ENCODE data around the gene CTF1.
A peak's percentile ranks its signal among the peaks of the same experiment; 100 is the strongest.
"Not testable (repeated sequence)": the region's sequence is repeated elsewhere in the genome, so short reads cannot be mapped to it uniquely, and the experiment has no call there.

CTF1 gene

DNA sequence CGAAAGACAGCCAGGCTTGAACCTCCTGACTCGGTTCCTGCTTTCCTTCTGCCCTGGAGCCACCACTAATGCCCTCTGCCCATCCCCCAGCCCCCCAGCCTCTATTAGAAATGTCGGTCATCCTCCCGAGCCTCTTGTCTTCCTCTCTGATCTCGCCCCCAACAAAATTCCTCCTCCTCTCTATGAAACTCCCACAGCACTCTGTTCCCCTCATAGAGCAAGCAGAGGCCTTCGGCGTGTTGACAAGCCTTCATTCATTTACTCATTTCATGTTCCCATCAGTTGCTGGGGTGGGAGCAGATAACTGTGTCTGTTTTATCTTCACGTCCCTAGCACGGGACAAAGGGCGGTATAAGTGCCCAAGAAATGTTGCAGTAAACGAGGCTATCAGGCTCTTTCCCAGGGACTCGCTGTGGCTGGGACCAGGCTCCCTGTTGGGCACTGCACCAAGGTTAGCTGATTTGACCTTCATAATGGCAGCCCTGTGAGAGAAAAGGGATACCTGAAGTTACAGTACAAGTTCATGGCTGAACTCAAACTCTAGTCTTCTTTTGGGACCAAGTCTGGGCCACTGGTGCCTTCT, 34.7 kb downstream of the CTF1 start:
- no peak for DNase-seq

DNA sequence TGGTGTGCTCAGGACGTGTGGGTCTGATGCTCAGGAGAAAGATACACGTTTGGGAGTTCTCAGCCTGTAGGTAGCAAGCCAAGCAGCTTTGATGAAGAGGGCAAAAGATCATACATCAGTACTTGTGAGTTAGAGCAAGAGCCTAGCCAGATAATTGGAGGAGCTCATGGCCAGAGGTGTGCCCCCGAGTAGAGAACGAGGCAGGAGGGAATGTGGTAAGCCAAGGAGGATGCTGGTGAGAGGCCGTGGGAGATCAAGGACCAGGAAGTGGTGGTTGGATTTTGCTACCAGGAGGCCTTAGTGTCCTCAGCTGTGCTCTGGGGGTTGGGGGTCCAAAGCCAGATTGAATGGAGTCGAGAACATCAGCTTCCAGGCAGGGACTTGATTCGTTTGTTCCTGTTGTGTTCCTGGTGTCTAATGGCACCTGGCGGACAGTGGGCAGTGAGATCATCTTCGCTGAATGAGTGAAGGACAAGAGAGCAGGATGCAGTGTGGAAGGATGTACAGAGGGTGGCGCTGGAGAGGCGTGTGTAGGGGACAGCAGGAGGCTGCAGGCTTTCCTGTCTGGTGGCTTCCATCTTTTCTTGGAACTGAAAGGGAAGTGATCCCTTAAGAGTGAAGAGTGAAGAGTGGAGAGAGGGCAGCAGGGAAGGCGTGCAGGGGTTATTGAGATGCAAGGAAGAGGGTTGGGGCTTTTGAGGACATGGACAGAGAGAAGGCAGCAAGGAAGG, 38.6 kb downstream of the CTF1 start:
- no peak for DNase-seq

DNA sequence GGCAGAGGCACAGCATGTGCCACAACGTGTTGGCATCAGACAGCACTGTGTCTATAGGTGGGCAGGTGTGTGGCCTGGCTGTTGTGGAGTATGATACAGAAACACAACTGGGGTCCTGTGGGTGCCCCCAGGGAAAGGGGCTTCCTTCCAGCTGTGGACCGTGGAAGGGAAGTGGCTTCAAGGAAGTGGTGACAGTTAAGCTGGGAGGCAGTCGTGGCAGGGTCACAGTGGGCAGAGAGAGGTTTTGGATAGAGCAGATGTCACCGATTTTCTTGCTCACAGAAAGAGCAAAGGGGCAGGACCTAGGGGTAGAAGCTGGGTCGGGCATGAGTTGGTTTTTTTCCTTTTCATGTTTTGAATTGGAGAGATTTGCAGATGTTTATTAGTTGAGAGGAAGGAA, 41.3 kb downstream of the CTF1 start:
- DNase-seq, result no peak

DNA sequence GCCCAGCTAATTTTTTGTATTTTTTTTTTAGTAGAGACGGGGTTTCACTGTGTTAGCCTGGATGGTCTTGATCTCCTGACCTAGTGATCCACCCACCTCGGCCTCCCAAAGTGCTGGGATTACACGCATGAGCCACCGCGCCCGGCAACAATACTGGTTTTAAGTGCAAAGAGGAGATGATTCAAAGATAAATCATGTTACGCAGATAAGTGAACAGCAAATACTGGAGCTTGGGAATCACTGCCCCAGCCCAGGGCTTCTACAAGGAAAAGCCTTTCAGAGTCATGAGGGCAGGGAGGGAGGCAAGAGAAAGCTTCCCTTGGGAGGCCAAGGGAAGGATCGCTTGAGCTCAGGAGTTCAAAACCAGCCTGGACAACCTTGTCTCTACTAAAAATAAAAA, 43.2 kb downstream of the CTF1 start:
- DNase-seq, result not testable (repeated sequence)

DNA sequence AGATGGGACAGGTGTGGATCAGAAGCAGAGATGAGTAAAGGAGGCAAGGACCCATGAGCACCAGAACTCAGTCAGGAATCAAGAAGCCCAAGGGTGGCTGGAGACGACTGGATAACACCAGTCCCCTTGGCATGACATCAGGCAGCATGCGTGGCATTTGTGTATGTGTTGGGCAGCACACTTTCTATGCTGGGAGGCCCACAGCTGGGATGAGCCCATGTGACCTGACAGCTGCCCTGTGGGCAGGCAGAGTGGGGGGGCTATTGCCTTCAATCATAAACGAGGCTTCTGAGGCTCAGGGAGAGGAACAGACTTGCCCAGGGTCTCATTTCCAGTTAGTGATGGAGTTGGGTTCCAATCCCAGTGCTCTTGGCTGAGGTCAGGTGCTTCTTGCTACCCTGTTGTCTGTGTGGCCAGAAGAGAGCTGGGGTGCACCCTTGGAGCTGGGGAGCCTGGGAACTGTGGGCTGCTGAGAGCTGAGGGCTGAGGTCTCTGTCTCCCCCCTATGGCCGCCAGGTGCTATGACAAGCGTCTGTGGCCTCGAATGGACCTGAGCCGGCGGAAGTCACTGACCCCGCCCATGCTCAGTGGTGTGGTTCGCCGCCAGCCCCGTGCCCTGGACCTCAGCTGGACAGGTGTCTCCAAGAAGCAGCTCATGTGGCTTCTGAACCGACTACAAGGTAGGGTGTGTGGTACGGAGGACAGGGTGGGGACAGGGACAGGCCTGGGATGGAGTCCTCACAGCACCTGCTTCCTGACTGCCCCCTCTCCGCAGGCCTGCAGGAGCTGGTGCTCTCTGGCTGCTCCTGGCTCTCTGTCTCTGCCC, 45.4 kb downstream of the CTF1 start:
- DNase-seq, result peak; percentile 55

DNA sequence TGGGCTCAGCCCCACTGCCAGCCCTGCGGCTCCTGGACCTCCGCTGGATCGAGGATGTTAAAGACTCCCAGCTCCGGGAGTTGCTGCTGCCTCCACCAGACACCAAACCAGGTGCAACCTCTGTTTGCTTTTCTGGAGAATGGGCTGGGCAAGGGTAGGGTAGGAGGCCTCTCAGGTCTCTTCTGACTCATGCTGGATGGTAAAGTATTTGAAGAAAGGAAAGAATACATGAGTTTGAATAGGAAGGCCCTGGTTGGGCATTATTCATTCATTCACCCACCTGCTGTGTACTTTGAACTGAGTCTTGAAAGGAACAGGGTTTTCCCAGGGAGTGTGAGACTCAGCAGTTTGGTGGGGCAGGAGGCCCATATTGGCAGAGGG, 46.0 kb downstream of the CTF1 start:
- no peak for DNase-seq

DNA sequence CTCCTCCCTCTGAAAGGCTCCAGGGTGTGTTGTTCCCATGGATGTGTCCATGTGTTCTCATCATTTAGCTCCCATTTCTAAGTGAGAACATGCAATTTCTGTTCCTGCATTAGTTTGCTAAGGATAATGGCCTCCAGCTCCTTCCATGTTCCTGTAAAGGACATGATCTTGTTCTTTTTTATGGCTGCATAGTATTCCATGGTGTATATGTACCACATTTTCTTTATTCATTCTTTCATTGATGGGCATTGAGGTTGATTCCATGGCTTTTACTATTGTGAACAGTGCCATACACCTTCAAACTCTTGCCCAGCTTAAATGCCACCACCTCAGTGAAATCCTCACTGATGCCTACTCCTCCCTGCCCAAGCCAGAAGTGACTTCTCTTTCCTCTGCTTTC, 47.9 kb downstream of the CTF1 start:
- no peak for DNase-seq

DNA sequence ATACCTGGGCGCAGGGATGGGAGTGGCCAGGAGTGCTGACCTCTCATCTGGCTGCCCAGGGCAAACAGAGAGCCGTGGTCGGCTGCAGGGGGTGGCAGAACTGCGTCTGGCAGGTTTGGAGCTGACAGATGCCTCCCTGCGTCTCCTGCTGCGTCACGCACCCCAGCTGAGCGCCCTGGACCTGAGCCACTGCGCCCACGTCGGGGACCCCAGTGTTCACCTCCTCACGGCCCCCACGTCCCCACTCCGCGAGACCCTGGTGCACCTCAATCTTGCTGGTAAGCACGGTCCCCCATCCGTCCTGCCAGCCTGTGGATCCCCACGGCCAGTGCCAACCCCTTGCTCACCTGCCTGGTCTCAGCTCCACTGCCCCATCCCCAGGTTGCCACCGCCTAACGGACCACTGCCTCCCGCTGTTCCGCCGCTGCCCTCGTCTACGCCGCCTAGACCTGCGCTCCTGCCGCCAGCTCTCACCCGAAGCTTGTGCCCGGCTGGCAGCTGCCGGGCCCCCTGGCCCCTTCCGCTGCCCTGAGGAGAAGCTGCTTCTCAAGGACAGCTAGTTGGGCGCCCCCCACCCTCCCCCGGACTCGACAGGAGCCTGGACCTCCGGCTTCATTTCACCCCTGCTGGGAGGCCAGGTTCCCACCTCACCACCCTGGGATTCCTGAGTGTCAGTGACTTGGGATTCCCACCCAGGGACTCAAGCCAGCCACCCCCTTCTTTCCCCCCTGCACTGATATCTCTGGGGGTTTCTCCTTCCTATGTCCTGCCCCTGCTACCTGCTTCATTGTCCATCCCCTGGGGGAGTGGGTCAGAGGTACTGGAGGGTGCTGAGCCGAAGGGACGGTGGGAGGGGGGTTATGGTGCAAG, 50.5 kb downstream of the CTF1 start:
- DNase-seq, result no peak

DNA sequence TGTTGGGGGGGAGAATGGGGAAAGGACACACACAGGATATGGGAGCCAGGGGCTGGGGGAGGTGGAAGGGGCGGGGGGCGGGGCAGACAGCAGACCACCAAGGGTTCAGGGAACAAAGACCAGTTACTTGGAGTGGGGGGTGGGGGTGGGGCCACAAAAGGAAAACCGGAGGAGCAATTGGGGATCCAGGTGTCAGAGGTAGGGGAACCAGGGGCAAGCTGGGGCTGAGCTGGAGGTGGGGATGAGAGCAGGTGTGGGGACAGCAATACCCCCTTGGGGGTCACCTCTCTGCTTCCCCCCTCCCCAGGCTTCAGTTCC, 51.1 kb downstream of the CTF1 start:
- no peak for DNase-seq

DNA sequence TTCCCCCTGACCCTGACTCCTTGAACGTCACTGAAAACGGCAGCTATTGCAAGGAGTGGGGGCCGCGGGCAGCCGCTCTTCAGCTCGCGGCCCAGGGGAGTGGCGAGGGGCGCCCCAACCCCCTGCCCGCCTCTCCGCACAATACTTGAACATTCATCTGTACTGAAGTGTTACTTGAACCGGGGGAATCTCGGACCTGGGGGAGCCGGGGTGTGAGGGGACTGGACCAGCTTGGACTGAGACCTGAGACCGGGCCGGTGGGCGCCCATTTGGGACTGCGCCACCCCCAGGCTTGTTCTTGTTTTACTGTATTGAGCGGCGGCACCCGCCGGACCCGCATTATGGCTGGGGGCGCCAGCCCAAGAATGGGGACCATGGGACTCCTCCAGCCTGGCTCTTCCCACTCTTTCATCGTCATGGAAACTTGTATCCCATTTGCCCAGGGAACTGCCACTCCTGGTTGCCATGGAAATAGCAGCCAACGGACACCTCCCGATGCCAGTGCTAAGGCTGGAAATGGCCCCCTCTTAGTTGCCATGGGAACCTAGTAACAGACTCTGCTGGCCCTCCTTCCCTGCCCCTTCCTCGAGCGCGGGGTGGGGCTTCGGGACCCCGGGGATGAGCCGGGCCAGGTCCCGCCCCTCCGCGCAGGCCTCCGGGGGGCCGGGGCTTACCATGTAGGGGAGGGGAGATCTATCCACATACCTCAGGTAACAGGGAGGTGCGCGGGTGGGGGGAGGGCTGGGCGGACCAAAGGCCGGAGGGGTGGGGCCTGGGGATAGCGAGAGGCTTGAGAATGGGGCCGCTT, 51.6 kb downstream of the CTF1 start:
- no peak for DNase-seq

DNA sequence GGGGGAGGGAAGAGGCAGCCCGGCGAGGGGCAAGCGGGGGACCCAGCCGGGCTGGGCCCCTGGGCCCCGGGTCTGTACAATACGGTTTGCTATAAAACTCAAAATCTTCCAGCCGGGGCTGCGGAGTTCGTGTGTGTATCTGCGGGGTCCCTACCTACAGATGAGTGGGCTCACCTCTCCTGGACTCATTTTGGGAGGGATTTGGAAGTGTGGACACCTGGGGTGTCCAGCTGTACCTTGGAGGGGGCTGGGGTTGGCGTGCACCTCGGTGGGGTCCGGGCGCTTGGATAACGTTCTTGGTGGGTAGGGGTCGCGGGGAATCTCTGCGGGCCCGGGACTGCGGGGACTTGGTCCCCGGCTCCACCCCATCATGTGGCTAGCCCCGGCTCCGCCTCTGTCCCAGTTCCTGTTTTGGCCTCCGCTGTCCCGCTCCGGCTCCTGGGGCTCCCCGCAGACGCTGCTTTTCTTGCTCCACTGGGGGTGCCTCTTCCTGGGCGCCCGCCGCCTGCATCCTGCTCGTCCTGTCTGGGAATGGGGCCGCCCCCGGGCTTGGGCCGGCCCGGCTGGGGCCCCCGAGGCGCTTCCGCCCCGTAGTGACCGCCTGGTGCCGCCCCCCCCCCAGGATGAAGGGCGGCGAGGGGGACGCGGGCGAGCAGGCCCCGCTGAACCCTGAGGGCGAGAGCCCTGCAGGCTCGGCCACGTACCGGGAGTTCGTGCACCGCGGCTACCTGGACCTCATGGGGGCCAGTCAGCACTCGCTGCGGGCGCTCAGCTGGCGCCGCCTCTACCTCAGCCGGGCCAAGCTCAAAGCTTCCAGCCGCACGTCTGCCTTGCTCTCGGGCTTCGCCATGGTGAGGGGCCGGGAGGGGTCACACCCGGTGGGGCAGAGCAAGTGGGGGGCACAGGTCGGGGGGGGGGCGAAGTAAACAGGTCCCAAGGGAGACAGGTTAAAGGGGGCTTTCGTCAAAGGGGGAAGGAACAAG, 52.5 kb downstream of the CTF1 start, which contains the start of gene ORAI3:
Gene ORAI3, plus strand, starts transcription at position 402 of the 983 bp plus-strand sequence. Its CDS starts 222 bp downstream, at position 624.
- DNase-seq, result peak; percentile 29

DNA sequence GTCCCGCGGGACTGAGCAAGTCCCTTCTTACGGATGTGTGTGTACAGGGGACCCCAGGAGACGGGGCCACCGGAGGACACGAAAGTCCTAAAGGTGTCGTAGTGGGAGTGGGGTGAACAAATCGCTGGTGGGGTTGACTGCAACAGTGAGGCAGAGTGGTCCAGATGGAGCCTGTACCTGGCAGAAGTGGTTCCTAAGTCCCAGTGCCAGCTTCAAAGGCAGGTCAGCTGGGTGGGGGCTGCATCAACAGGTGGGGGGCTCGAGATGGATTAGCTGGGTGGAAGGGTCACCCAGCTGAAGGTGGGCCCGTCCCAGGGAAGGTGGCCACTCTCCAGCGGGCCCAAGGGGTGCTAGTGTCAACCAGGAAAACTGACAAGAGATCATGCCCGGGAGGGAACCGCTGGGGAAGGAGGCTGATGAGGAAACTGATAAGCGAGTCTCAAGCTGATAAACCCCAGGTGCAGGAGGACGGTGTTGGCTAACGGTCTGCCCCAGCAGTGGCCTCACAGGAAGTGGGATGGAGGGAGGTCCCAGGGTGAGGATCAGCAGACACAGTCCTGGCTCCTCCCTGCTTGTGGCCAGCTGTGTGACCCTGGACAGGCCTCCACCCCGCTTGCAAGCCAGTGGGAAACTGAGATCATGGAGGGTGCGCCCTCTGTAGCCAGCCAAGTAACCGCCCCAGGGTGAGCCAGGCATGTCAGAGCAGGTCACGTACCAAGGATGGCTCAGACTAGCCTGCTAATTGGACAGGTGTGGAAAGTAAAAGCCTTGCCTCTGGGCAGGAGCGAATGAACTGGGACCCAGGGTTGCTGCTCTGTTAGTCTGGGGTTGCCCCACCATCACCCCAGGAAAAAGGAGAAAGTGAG, 53.5 kb downstream of the CTF1 start:
- peak; percentile 25 for DNase-seq

DNA sequence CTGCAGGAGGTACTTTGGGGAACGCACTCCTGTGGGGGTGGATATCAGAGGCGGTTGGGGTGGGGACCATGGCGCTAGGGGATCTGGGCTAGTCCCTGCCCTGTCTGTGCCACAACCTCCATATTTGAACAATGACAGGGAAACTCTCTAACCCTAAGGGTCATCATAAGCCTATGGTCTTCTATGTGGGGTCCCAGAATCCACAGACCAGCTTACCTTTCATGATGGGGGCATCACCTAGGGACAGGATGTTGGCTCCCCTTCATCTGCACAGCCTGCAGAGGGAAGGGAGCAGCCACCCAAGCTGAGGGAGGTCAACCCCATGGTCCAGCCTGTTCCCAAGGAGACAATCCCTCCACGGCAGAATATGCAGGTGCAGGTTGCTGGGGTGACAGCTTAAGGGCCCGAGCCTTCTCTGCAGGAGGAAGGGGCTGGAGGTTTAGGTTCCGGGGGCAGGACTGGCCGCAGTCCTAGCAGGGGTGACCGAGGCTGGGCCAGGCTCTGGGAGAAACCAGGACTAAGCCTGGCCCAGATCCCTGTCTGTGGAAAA, 54.2 kb downstream of the CTF1 start:
- DNase-seq, result no peak

DNA sequence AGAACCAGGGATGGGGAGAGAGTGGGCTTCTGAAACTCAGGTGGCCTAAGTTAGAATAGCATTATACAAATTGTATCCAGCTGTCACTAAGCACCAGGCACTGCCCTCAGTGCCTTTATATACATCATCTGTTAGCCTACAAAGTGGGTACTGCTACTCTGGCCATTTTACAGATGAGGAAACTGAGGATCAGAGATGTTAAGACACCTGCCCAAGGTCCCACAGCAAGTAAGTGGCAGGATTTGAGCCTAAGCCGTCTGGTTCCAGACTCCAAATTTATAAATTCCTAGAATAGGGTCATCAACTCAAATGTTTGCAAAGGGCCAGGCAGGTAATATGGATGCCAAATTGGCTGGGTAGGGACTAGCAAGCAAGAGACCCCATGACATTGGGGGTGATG, 54.8 kb downstream of the CTF1 start:
- DNase-seq, result no peak

DNA sequence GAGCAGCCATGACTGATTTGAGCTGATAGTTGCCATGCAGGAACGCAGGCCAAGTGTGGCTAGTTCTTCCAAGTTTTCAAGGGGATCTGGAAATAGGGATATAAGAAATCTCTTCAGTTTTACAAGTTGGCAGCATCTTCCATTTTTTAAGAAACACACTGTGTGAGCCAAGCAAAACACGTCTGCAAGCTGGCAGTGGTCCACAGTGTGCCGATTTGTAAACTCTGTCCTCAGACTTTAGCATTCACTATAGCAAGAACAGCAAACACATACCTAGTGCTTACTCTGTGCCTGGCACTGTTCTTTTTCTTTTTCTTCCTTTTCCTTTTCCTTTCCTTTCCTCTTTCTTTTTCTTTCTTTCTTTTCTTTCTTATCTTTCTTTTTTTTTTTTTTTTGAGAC, 55.3 kb downstream of the CTF1 start:
- DNase-seq, result no peak

DNA sequence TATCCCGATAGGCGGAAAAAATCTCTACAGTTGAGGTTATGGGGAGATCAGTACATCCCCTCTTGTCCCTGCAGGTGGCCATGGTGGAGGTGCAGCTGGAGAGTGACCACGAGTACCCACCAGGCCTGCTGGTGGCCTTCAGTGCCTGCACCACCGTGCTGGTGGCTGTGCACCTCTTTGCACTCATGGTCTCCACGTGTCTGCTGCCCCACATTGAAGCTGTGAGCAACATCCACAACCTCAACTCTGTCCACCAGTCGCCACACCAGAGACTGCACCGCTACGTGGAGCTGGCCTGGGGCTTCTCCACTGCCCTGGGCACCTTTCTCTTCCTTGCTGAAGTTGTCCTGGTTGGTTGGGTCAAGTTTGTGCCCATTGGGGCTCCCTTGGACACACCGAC, 56.7 kb downstream of the CTF1 start:
- DNase-seq, result no peak

All from activated CD4-positive, alpha-beta T cell treated with anti-CD3 and anti-CD28 coated beads, Interleukin-2, amount 50 U/mL, for 1 hour (primary cell).